HG02885 (cell line): ENCODE data around the gene DLG3.
"Not testable (repeated sequence)": the region's sequence is repeated elsewhere in the genome, so short reads cannot be mapped to it uniquely, and the experiment has no call there.

Experiments used
- ATAC-seq: cut with Tn5 transposase; IDR thresholded peaks from one replicate; pipeline ENCODE4 v1.9.1; 2021; ENCODE audit warnings: mild to moderate bottlenecking; ENCODE audit not compliant: unreplicated experiment, poor library complexity

Gene DLG3

DNA sequence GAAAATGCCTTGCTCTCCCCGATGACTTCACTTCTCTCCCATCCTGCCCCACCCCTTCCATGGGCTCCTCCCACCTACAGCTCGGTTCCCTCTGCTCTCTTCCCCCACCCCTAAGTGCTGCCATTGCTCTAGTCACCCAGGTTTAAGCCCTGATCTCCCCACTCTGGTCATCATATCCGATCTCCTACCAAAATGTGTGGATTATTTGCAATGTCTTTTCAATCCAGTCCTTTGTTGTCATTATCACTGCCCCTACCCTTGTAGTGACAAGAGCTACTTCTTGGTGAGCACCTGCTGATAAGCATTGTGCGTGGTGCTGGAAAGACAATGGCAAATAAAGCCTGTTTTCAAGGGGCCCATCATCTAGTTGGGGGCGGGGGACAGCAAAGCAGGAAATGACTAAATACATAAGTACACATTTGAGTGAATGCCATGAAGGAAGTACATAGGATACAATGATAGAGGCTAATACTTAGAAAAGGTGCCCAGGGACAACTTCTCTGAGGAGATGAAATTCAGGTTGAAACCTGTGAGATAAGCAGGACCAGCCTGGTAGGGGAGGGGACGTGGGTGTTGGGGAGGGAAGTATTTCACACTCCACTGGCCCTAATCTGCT lies 63.8 kb downstream of the DLG3 start:
- no peak for ATAC-seq

DNA sequence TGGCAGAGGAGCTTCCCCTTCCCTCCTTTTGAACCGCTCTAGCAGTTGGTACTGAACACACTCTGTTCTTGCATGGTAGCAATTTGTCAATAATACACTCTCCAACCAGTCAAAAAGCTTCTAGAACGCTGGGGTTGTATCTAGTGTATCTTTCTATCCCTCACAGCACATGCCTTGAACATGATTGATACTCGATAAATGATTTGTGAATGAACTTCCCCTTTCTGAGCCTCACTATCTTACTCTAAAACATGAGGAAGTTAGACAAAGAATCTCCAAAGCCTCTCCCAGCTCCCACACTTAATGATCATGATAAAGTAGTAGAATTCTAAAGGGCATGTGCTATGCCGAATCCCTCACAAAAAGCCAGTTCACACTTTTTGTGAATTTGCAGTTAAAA lies 64.4 kb downstream of the DLG3 start:
- no peak for ATAC-seq

DNA sequence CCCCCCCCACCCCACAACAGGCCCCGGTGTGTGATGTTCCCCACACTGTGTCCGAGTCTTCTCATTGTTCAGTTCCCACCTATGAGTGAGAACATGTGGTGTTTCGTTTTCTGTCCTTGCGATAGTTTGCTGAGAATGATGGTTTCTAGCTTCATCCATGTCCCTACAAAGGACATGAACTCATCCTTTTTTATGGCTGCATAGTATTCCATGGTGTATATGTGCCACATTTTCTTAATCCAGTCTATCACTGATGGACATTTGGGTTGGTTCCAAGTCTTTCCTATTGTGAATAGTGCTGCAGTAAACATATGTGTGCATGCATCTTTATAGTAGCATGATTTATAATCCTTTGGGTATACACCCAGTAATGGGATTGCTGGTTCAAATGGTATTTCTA lies 70.6 kb downstream of the DLG3 start:
- not testable (repeated sequence) for ATAC-seq

DNA sequence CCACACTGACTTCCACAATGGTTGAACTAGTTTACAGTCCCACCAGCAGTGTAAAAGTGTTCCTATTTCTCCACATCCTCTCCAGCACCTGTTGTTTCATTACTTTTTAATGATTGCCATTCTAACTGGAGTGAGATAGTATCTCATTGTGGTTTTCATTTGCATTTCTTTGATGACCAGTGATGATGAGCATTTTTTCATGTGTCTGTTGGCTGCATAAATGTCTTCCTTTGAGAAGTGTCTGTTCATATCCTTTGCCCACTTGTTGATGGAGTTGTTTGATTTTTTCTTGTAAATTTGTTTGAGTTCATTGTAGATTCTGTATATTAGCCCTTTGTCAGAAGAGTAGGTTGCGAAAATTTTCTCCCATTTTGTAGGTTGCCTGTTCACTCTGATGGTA lies 71.1 kb downstream of the DLG3 start:
- ATAC-seq: not testable (repeated sequence)

DNA sequence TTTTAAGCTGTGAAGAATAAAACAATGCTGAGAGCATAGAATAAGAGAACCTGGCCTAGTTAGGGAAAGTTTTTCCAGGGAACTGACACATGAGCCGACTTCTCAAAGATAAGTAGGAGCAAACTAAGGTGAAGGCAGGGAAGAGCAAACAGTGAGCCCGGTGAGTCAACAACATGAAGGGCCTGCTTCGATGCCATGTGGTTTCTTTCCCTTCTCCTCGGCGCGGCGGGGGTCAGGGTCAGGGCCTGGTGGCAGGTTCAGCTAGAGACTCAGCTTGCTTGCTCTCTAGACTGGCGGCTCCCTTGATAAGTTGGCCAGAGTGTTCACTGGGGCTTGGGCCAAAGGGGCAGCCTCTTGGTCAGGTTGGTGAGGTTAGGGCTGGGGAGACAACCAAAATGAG lies 81.1 kb downstream of the DLG3 start:
- ATAC-seq: no peak

DNA sequence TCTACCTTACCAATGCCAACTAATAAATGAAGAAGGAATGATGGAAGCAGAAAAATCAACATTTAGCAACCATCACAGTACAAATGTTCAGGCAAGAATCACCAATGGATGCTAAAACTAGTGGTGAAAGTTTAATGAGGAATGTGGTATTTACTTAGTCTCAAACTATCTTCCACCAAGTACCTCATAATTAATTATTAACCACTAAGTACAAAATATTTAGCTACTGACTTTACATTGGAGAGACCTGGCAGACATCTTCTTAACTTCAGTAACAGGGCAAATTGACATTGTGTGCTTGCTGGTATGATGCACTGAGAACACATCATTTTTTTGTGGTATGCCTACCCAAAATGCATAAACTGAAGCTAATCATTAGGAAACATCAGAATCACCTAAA lies 82.4 kb downstream of the DLG3 start:
- no peak for ATAC-seq

DNA sequence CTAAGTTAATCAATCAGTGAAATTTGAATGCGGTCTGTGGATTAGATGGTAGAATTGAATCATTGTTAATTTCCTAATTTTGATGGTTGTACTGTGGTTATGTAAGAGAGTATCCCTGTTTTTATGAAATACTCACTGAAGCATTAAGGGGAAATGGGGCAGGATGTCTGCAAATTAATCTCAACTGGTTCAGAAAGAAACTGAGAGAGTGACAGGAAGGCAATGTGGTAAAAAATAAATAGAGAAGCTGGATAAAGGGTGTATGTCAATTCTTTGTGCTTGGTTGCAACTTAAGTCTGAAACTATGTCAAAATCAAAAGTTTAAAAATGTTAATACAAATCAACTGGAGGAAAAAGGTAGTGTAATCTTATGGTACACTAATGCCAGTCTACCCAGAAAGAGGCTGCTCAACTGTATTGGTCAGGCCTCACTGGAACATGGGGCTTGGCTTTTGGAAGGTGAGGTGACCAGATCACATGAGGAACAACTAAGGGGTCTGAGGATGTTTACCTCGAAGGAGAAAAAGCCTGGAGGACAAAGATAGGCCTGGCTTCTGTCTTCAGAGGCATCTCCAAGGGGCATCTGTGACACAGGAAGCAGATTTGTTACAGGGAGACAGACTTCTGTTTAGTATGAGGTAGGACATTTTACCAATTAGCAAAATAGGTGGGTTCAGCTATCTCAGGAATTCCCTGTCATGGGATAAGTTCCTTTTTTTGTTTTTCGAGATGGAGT lies 83.1 kb downstream of the DLG3 start:
- ATAC-seq: no peak

DNA sequence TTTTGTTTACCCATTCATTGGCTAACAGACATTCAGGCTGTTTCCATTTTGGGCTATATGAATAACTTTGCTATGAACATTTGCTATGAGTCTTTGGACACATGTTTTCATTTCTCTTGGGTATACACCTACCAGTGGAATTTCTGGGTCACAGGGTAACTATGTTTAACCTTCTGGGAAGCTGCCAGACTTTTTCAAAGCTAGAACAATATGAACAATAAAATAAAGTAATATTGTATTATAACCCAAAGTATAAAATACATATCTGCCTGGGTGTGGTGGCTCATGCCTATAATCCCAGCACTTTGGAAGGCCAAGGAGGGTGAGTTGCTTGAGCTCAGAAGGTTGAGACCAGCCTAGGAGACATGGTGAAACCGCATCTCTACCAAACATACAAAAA lies 90.6 kb downstream of the DLG3 start:
- no peak for ATAC-seq

DNA sequence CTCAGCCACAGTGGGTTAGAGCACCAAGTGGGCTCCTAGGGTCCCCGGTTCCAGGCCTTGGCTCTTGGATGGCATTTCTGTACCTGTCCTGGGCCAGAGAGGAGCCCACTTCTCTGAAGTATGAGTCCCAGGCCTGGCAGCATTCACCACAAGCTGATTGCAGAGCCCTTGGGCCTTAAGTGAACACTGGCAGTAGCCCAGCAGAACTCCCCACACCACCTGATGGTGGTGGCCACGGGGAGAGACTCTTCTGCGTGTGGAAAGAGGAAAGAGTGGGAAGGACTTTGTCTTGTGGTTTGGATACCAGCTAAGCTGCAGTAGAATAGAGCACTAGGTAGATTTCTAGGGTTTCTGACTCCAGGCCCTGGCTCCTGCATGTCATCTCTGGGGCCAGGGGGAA lies 104.8 kb downstream of the DLG3 start:
- no peak for ATAC-seq

DNA sequence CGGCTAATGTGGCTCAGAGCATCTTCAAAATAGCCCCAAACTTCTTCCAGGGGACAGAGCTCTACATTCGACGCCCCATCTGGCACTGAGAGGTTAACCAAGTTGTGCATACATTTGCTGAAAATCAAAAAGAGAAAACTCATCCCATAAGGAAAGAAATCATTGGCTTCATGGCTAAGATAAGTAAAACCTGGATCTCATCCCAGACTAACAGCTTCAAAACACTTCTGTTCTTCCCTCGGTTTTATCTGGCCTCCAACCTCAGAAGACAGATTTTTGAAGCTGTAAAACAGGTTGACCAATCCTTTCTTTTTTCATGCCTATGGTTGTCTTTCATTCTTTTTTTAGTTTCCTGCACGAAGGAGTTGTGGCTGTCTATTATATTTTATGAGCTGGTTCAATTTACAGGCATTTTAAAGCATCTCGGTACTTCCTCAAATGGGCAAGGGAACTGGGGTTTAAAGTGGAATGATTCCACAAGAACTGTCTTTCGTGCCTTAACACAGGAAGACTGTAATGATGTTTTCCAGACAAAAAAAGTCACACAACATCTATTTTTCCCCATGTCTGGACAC lies 107.6 kb downstream of the DLG3 start:
- ATAC-seq: no peak

DNA sequence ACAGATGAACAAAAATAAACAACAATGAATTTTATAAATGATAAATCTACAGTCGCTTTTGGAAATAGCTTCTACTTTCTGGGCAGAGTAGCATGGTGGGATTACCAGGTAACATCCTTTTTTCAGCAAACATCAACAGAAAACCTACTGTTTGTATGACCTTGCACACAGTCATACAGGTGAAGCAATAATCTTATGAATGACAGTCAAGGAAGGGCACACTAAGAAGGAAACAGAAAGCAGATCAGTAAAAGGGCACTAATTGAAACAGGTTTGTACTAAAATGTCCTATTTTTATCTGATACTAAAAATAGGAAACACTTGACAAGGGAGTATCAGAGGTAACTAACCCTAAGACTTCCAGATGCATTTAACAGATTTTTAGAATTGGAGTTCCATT lies 108.9 kb downstream of the DLG3 start:
- no peak for ATAC-seq

DNA sequence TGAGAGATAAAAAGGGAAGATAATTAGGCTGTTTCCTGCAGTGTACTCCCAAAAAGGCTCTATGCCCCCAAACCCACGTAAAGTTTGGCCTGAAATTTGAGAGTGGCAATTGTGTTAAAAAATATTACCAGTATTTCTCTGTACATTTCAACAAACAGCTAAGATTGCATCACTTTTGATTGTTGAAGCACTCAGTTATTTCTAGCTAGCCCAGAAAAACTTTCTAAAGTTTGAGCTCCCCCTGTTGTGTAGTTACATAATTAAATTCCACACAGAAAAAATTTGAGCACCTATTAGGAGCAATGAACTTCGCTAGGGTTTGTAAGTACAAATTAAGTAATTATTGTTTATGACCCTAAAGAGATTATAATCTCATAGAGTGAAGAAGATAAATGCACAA lies 109.4 kb downstream of the DLG3 start:
- ATAC-seq: no peak

DNA sequence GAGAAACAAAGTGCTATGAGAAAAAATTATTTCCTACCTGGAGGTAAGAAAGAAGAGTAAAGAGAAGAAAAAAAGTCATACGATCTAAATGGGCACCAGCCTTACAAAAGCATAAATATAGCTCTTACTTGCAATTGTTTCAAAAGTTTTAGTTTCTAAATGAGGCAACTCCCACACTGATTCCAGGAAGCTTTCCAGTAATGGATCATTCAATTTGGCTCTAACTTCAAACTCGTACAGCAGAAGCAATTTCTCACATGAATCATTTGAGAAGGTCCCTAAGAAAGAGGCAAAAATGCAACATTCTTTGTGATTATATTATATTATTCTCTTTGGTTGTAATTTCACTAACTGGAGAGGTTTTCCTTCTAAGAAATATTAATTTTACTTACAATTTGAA lies 109.9 kb downstream of the DLG3 start:
- ATAC-seq: no peak

DNA sequence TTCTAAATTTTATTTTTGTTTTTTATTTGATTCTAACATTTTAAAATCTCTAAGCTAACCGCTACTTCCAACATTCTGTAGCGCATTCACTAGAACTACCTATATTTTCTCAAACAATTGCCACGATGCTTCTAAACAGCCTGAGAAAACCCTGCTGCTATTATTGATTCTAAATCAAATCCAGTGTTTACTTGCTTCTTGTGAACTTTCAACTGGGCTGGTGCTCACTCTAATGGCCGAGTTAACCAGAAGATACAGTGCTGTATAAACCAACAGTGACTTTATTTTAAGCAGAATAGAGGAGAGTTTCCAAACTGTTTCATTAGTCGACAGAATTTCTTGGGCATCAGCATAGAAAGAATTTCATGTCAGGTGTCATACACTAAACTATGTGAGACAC lies 110.3 kb downstream of the DLG3 start:
- no peak for ATAC-seq
